ENCODE results near the gene MMP2. TPM values are rescaled to one million over a fixed set of nuclear protein-coding genes. Genes with fewer than 3 reads are reported as not detected.

The MMP2 gene
- total RNA-seq, 1 donor from 2014 or later, result 153 TPM

DNA sequence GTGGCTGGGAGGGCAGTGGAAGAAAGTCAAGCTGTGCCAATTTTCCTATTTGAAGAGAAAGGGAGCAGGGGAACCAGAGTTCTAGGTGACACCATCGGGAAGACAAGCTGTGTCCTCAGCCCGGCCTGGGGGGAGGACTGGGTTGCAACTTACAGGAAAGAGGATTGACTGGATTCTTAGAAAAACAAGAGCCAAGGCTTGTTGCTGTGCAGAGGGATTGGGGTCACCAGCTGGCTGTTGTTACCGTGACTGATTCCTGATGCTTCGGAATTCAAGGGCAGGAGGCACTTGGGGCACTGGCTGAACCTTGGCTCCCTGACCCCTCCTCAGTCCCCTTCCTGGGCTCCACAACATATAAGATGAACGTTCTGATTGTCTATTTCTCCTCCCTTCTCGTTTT is 16.8 kb upstream of the MMP2 start:
- no peaks in the 10 kb centered on the region for H3K36me3 Mint-ChIP-seq (ENCODE audit: low read depth)
- no peaks in the 10 kb centered on the region for H3K27me3 Mint-ChIP-seq (ENCODE audit: low read depth)
- H3K27ac Mint-ChIP-seq (ENCODE audit: unreplicated experiment), result no peak overlapping the region

DNA sequence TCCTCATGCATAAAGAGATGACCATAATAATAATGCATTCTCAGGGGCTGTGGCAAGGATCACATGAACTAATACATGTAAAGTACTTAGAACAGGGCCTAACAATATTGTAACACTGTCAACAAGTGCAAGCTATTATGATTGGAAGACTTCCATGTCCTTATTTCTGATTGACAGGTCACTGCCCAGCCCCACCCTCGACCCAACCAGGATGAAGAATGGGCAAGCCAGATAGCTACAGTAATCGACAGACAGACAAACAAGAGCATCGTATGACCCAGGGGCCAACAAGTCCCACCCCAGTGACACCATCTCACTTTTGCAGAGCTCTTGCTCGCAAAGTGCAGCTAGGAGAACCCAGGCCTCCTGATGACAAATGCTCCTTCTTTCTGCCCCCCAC is 14.6 kb upstream of the MMP2 start:
- Mint-ChIP-seq H3K36me3 (ENCODE audit: low read depth) (no peaks in the 10 kb centered on the region), H3K27me3 (ENCODE audit: low read depth) (no peaks in the 10 kb centered on the region), H3K4me1 (peaks cover 5% of the 10 kb centered on the region), H3K9me3 (no peaks in the 10 kb centered on the region), H3K4me3 (no peak overlapping the region), H3K27ac (ENCODE audit: unreplicated experiment) (no peak overlapping the region)
- DNase-seq (ENCODE audit: low read depth, low spot score), result no peak
- TF ChIP-seq, protein P1, sequence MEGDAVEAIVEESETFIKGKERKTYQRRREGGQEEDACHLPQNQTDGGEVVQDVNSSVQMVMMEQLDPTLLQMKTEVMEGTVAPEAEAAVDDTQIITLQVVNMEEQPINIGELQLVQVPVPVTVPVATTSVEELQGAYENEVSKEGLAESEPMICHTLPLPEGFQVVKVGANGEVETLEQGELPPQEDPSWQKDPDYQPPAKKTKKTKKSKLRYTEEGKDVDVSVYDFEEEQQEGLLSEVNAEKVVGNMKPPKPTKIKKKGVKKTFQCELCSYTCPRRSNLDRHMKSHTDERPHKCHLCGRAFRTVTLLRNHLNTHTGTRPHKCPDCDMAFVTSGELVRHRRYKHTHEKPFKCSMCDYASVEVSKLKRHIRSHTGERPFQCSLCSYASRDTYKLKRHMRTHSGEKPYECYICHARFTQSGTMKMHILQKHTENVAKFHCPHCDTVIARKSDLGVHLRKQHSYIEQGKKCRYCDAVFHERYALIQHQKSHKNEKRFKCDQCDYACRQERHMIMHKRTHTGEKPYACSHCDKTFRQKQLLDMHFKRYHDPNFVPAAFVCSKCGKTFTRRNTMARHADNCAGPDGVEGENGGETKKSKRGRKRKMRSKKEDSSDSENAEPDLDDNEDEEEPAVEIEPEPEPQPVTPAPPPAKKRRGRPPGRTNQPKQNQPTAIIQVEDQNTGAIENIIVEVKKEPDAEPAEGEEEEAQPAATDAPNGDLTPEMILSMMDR (conservative IDR thresholded peaks at IDR 0.05), result no peak

More for the DNA sequence above, 16.8 kb upstream of the MMP2 start:
- DNase-seq (ENCODE audit: low read depth, low spot score), result no peak
- Mint-ChIP-seq H3K9me3 (no peaks in the 10 kb centered on the region), H3K4me3 (no peak overlapping the region), H3K4me1 (peaks cover 5% of the 10 kb centered on the region)
- TF ChIP-seq, protein P1 (conservative IDR thresholded peaks at IDR 0.05), result no peak

DNA sequence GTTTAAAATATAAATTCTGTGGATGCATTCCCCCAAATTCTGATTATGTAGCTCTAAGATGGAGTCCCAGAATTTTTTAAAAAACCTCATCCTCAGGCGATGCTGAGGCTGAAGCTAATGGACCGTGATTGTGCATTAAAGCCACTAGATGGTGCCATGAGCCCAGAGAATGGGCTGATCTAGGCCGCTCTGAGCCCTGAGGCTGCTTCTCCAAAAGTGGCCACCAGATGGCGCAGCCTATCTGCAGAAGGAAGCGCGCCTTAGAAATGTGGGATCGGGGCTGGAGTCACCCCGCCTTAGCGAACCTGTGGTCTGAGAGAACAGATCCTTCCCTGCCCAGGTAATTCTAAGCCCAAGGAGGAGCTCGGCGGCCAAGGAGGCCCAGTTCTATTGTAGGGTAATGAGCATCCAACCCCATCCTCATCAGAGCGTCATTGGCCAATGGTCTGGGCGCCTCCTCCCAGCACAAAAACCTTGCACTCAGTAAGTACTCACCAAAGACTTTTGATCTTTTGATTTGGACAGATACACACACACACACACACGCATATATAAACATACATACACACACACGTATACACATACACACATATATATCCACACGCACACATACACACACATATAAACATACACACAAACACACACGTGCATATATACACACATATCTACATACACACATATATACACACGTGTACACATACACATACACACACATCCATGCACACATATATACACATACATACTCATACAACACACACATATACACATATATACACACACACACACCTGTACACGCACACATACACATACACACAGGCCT is 13.7 kb upstream of the MMP2 start:
- H3K27ac Mint-ChIP-seq (ENCODE audit: unreplicated experiment), result no peak overlapping the region
- no peak overlapping the region for H3K4me3 Mint-ChIP-seq
- peak; percentile 96 for DNase-seq (ENCODE audit: low read depth, low spot score)
- H3K27me3 Mint-ChIP-seq (ENCODE audit: low read depth), result no peaks in the 10 kb centered on the region
- TF ChIP-seq, protein P1 (conservative IDR thresholded peaks at IDR 0.05), result peak; percentile 100
- peaks cover 5% of the 10 kb centered on the region for H3K4me1 Mint-ChIP-seq
- H3K9me3 Mint-ChIP-seq, result no peaks in the 10 kb centered on the region
- H3K36me3 Mint-ChIP-seq (ENCODE audit: low read depth), result no peaks in the 10 kb centered on the region

DNA sequence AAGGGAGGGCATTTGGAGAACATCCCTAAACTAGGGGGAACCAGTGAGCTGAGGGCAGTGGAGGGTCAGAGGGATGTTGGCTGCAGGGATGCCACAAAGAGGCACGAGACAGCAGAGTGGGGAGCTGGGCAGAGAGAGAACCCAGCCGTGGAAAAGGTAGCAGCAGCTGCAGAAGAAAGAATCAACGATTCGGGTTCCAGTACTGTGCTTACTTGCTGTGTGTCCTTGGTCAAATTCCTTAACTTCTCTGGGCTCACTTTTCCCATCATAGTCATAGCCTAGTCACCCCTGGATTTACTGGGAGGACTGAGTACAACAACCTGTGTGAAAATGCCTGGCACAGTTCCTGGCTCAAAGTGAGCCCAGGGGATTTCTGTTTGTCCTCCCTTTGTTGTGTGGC is 12.8 kb upstream of the MMP2 start:
- H3K27ac Mint-ChIP-seq (ENCODE audit: unreplicated experiment), result no peak overlapping the region
- no peak overlapping the region for H3K4me3 Mint-ChIP-seq
- DNase-seq (ENCODE audit: low read depth, low spot score), result no peak
- no peaks in the 10 kb centered on the region for H3K9me3 Mint-ChIP-seq
- H3K27me3 Mint-ChIP-seq (ENCODE audit: low read depth), result no peaks in the 10 kb centered on the region
- peaks cover 5% of the 10 kb centered on the region for H3K4me1 Mint-ChIP-seq
- TF ChIP-seq, protein P1 (conservative IDR thresholded peaks at IDR 0.05), result no peak
- H3K36me3 Mint-ChIP-seq (ENCODE audit: low read depth), result no peaks in the 10 kb centered on the region

DNA sequence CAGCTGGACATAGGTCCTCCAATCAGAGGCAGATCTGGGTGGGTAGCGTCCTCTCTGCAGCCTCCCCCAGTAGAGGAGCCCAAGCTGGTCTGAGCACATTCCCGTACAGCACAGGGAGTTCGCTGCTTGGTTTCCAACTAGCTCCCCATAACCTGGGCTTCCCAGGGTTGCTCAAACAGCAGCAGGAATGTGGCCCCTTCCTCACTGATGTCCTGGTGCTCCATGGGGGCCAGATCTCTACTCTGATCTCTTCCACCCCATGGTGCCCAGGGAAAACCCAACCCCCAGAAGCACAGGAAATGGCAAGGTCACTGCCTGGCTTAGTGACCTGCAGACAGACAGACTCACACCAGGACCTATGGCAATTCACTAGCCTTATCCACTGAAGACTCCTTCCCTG is 11.1 kb upstream of the MMP2 start:
- Mint-ChIP-seq H3K36me3 (ENCODE audit: low read depth) (no peaks in the 10 kb centered on the region), H3K4me3 (no peak overlapping the region), H3K27ac (ENCODE audit: unreplicated experiment) (peak overlapping the region; percentile 60), H3K27me3 (ENCODE audit: low read depth) (no peaks in the 10 kb centered on the region), H3K4me1 (peaks cover 5% of the 10 kb centered on the region), H3K9me3 (no peaks in the 10 kb centered on the region)
- no peak for DNase-seq (ENCODE audit: low read depth, low spot score)
- TF ChIP-seq, protein P1 (conservative IDR thresholded peaks at IDR 0.05), result no peak
